Transverse colon (tissue), 4 donors: Measurements from ENCODE around the gene OBSCN. TPM values are rescaled to one million over a fixed set of nuclear protein-coding genes. Genes with fewer than 3 reads are reported as not detected.

ENCODE experiments used
- DNase-seq: peaks from one replicate; pipeline ENCODE4 v3.0.0-alpha.2; 2019
- H3K27ac ChIP-seq, 4 donors: fragments of 200-600 bp; sonication (generic); 2 replicates each; pipeline ENCODE4 v1.5.1; 2016 to 2018; ENCODE audit warnings: inconsistent platforms in 4 of 4
- H3K27me3 ChIP-seq: fragments of 200-600 bp; sonication (generic); 2 replicates; pipeline ENCODE4 v1.5.1; 2017; ENCODE audit warnings: inconsistent platforms
- H3K36me3 ChIP-seq, 4 donors: fragments of 200-600 bp; sonication (generic); 2 replicates each; pipeline ENCODE4 v1.5.1; 2017 to 2019; ENCODE audit warnings: inconsistent platforms in 4 of 4
- H3K4me1 ChIP-seq, 4 donors: fragments of 200-600 bp; sonication (generic); 2 replicates each; pipeline ENCODE4 v1.5.1; 2017 to 2020; ENCODE audit warnings: inconsistent platforms in 4 of 4
- H3K4me3 ChIP-seq, 4 donors: fragments of 200-600 bp; sonication (generic); 1 replicate in 1 of 4; 2 replicates in 3 of 4; pipeline versions ENCODE4 v1.5.1 to v1.6.1; 2017 to 2019; ENCODE audit warnings: inconsistent platforms in 4 of 4
- H3K9me3 ChIP-seq, 2 donors: fragments of 200-600 bp; sonication (generic); 2 replicates each; pipeline ENCODE4 v1.5.1; 2017 to 2019; ENCODE audit warnings: inconsistent platforms in 2 of 2
- CTCF ChIP-seq, 5 experiments: fragments of 200-600 bp in 3 of 5; fragments of 450-650 bp in 2 of 5; sonication (generic) in 3 of 5; IDR thresholded peaks; 1 replicate in 2 of 5; 2 replicates in 3 of 5; pipeline ENCODE4 v1.5.1; 2016 to 2017; ENCODE audit warnings: antibody characterized with exemption in 5 of 5, inconsistent platforms in 3 of 5, mild to moderate bottlenecking in 2 of 5, moderate library complexity in 1 of 5
- EP300 ChIP-seq: sonication (generic); formaldehyde crosslinking; IDR thresholded peaks from one replicate; pipeline ENCODE4 v1.6.1; 2017; ENCODE audit warnings: antibody characterized with exemption, low read depth
- POLR2A ChIP-seq: fragments of 450-650 bp; IDR thresholded peaks from one replicate; pipeline ENCODE4 v1.6.1; 2016; ENCODE audit warnings: antibody characterized with exemption, mild to moderate bottlenecking, moderate library complexity
- POLR2AphosphoS5 ChIP-seq, 3 donors: sonication (generic); formaldehyde crosslinking; IDR thresholded peaks; one replicate each; pipeline ENCODE4 v1.6.1; 2016; ENCODE audit warnings: antibody characterized with exemption in 3 of 3
- WGBS, 2 donors: methylation state at CpG; one replicate each; pipeline ENCODE4 v1.1.5; 2018; ENCODE audit warnings: low coverage in 1 of 2; 5-methylcytosine and 5-hydroxymethylcytosine counted together
- in situ Hi-C, 4 donors: fragments of 200-750 bp; cut with MboI; loops; one replicate each; pipeline versions ENCODE4 v1.15.0 to v1.15.1; 2017; ENCODE audit warnings: low sequenced_read_pairs in 3 of 4, low pct_ligation_motif_present in 1 of 4, low pct_unique_long_range_greater_than_20kb in 1 of 4
- intact Hi-C: fragments of 100-400 bp; cut with DNase I; formaldehyde crosslinking; loops from one replicate; pipeline ENCODE4 v1.15.1; 2023; ENCODE audit warnings: low total_unique reads
- total RNA-seq, 4 donors: library from RNA; depleted of rRNA; stranded (reverse); fragments of >200 nt; gene quantifications; one replicate each; pipeline ENCODE4 v1.1.0, GENCODE V29; 2016

Gene OBSCN
- total RNA-seq, 4 donors from 2014 or later = 11.9 to 21.7 (median 15.8) TPM

DNA sequence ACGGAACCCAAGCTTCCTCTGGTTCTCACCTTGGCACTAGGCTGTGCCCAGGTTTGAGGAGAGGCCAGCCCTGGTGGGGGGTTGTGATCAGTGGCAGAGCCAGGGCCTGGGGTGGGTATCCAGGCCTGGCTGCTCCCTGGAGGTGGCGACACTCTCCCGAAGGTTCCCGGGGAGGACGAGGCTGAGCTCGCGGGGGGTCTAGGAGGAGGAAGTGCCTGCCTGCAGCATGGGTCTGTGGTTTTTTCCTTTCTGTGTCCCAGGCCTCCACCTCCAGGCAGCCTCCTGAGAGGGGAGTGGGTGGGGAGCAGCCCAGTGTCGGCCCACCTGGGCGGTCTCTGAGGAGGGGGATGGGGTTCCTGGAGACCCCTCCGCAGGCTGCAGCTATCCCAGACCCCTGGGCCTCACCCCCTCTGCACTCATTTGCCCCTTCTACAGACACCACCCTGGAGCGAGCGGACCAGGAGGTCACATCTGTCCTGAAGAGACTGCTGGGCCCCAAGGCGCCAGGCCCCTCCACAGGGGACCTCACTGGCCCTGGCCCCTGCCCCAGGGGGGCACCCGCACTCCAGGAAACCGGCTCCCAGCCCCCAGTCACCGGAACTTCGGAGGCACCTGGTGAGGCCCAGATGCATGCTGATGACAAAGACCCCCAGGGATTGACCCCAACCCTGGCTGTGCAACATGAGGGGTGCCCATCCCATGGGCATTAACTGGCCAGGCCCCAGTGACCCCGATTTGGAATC lies 154.5 kb downstream of the OBSCN start:
- no peak overlapping the region for H3K27ac ChIP-seq
- WGBS, 2 donors = 71% methylated on average over 14 of the region's 18 CpGs; no CpG with 5 or more reads in 1 of the 2 donors
- H3K27me3 ChIP-seq = peaks cover 6% of the 10 kb centered on the region
- no peaks in the 10 kb centered on the region for H3K36me3 ChIP-seq
- TF ChIP-seq EP300 (no peak), CTCF (IDR thresholded peaks at IDR 0.05) (no peak), POLR2A (no peak)
- no peak for DNase-seq
- H3K4me1 ChIP-seq = no peaks in the 10 kb centered on the region
- intact Hi-C loops = no loop called here
- no peak overlapping the region for H3K4me3 ChIP-seq
- in situ Hi-C loops = no loop called here
- no peaks in the 10 kb centered on the region for H3K9me3 ChIP-seq

DNA sequence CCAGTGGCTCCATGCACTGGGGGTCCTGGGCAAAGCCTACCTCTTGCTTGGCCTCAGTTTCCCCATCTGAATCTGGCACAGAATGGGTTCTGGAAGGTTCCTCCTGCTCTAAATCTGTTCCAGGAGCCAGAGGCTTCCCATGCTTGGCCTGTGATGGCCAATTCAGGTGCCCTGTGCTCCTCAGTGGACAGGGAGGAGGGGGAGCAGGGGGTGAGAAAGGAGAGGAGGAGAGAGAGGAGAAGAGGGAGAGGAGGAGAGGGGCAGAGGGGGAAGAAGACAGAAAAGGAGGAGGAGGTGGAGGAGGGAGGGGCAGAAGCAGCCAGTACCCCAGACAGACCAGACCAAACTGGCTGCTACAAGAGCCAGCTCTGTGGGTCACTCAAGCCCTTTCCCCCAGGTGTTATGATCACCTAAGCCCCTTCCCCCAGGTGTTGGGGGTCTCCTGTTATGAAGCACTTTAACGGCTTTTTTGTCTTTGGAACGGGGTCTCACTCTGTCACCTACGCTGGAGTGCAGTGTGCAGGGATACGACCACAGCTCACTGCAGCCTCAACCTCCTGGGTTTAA lies 155.1 kb downstream of the OBSCN start:
- DNase-seq = no peak
- intact Hi-C loops = no loop called here
- TF ChIP-seq EP300 = no peak
- no peak for TF ChIP-seq CTCF (IDR thresholded peaks at IDR 0.05)
- TF ChIP-seq POLR2A = no peak
- no peak for TF ChIP-seq POLR2AphosphoS5 (IDR thresholded peaks at IDR 0.05)
- Histone ChIP-seq H3K36me3 (no peaks in the 10 kb centered on the region), H3K4me1 (no peaks in the 10 kb centered on the region), H3K27me3 (peaks cover 7% of the 10 kb centered on the region), H3K4me3 (no peak overlapping the region), H3K27ac (no peak overlapping the region), H3K9me3 (no peaks in the 10 kb centered on the region)
- WGBS, 2 donors = 82% methylated on average over 4 of the region's 4 CpGs; no CpG with 5 or more reads in 1 of the 2 donors
- in situ Hi-C loops = no loop called here

GRCh38 chr1:228363686-228364067 lies 155.8 kb downstream of the OBSCN start:
- H3K9me3 ChIP-seq = no peaks in the 10 kb centered on the region
- DNase-seq = no peak
- no peak overlapping the region for H3K27ac ChIP-seq
- H3K36me3 ChIP-seq = no peaks in the 10 kb centered on the region
- peaks cover 11% of the 10 kb centered on the region for H3K27me3 ChIP-seq
- WGBS, 2 donors = 67% methylated on average over 9 of the region's 9 CpGs; no CpG with 5 or more reads in 1 of the 2 donors
- TF ChIP-seq CTCF (IDR thresholded peaks at IDR 0.05) = no peak
- TF ChIP-seq POLR2AphosphoS5 (IDR thresholded peaks at IDR 0.05) = no peak
- TF ChIP-seq POLR2A = no peak
- no peak for TF ChIP-seq EP300
- no peak overlapping the region for H3K4me3 ChIP-seq
- intact Hi-C loops (no loop called here), in situ Hi-C loops (no loop called here)
- H3K4me1 ChIP-seq = no peaks in the 10 kb centered on the region

GRCh38 chr1:228364068-228364705 lies 156.3 kb downstream of the OBSCN start:
- intact Hi-C loops = no loop called here
- no peak for DNase-seq
- TF ChIP-seq CTCF (IDR thresholded peaks at IDR 0.05) = no peak
- WGBS, 2 donors = 72% methylated on average over 12 of the region's 12 CpGs; no CpG with 5 or more reads in 1 of the 2 donors
- in situ Hi-C loops = no loop called here
- H3K4me1 ChIP-seq = no peaks in the 10 kb centered on the region
- no peak overlapping the region for H3K4me3 ChIP-seq
- no peaks in the 10 kb centered on the region for H3K36me3 ChIP-seq
- no peaks in the 10 kb centered on the region for H3K9me3 ChIP-seq
- H3K27me3 ChIP-seq = peaks cover 11% of the 10 kb centered on the region
- H3K27ac ChIP-seq = no peak overlapping the region
